Stimulated activated CD4-positive, alpha-beta T cell treated with anti-CD3 and anti-CD28 coated beads, Interleukin-12 subunit alpha, Interleukin-12 subunit beta, amount 100 ng/mL, for 48 hours (primary cell): ENCODE data around the gene EPHB3.

Experiments
- DNase-seq, 3 donors: peaks; one replicate each; pipeline ENCODE4 v3.0.0-alpha.2; 2020; ENCODE audit warnings: low read depth in 2 of 3, low spot score in 1 of 3

EPHB3 gene

GRCh38 chr3:184579513-184579912, 17.9 kb downstream of the EPHB3 start:
- DNase-seq = no peak

GRCh38 chr3:184580376-184580775, 18.8 kb downstream of the EPHB3 start:
- no peak for DNase-seq

- no peak for DNase-seq
These were observed 19.8 kb downstream of the EPHB3 start for GRCh38 chr3:184581331-184581855.

- no peak for DNase-seq
These were observed 21.3 kb downstream of the EPHB3 start for GRCh38 chr3:184582646-184583577.

GRCh38 chr3:184583578-184584451, 22.2 kb downstream of the EPHB3 start:
- DNase-seq = no peak

GRCh38 chr3:184584464-184584891, 22.9 kb downstream of the EPHB3 start:
- DNase-seq = no peak

GRCh38 chr3:184585545-184585944, 24.0 kb downstream of the EPHB3 start:
- no peak for DNase-seq

- no peak for DNase-seq
These were observed 25.3 kb downstream of the EPHB3 start for GRCh38 chr3:184586851-184587250.

- no peak for DNase-seq
These were observed 27.2 kb downstream of the EPHB3 start for GRCh38 chr3:184588776-184589175.

GRCh38 chr3:184590795-184591194, 29.2 kb downstream of the EPHB3 start:
- no peak for DNase-seq

GRCh38 chr3:184591789-184592188, 30.2 kb downstream of the EPHB3 start:
- DNase-seq = no peak

- no peak for DNase-seq
These were observed 31.0 kb downstream of the EPHB3 start for GRCh38 chr3:184592371-184593219.

GRCh38 chr3:184593220-184593927, 31.8 kb downstream of the EPHB3 start:
- DNase-seq = no peak

GRCh38 chr3:184593928-184594303, 32.3 kb downstream of the EPHB3 start:
- DNase-seq = no peak

- DNase-seq = no peak
These were observed 32.9 kb downstream of the EPHB3 start for GRCh38 chr3:184594371-184595001.

- DNase-seq = no peak
These were observed 34.1 kb downstream of the EPHB3 start for GRCh38 chr3:184595726-184596125.

- no peak for DNase-seq
These were observed 34.6 kb downstream of the EPHB3 start for GRCh38 chr3:184596233-184596632.

GRCh38 chr3:184596886-184597575, 35.4 kb downstream of the EPHB3 start:
- no peak for DNase-seq
